Adrenal gland (tissue), 5 donors: Measurements from ENCODE around the gene PPP1R37.

Experiments
- POLR2A ChIP-seq, 2 donors: fragments of 450-650 bp; IDR thresholded peaks; one replicate each; pipeline ENCODE4 v1.6.1; 2017; ENCODE audit warnings: antibody characterized with exemption in 2 of 2, mild to moderate bottlenecking in 2 of 2, moderate library complexity in 1 of 2
- TF ChIP-seq, protein P1 (sequence below), 6 experiments: fragments of 450-650 bp in 4 of 6; fragments of 200-600 bp in 2 of 6; sonication (generic) in 1 of 6; IDR thresholded peaks; 1 replicate in 5 of 6; 2 replicates in 1 of 6; pipeline versions ENCODE4 v1.5.1 to v1.8.0; 2016 to 2021; ENCODE audit warnings: antibody characterized with exemption in 6 of 6, mild to moderate bottlenecking in 2 of 6, moderate library complexity in 1 of 6
- donor health status: DM: no; HTN: no; CAD: no.

DNA sequence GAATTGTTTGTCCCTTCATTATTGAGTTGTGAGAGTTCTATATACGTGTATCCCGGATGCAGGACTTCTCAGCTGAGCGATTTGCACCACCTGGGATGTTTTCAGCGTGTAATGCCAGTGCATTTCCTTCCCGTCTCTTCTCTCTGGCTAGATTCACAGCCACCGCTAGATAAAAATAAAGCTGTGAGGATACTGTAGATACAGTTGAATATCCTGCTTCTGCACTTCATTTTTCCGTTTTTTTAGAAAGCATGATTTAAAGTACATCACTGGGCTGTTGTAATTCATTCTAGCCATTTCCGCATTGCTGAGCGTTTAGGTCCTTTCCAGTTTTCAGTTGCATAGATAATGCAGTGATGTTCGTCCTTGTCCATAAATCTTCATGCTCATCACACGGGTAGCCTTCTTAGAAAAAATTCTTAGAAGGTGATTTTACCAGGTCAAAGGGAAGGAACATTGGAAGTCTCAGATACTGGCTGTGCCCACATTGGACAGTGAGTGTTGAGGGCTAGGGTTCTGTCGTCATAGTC, 14.7 kb downstream of the PPP1R37 start:
- TF ChIP-seq, protein P1, sequence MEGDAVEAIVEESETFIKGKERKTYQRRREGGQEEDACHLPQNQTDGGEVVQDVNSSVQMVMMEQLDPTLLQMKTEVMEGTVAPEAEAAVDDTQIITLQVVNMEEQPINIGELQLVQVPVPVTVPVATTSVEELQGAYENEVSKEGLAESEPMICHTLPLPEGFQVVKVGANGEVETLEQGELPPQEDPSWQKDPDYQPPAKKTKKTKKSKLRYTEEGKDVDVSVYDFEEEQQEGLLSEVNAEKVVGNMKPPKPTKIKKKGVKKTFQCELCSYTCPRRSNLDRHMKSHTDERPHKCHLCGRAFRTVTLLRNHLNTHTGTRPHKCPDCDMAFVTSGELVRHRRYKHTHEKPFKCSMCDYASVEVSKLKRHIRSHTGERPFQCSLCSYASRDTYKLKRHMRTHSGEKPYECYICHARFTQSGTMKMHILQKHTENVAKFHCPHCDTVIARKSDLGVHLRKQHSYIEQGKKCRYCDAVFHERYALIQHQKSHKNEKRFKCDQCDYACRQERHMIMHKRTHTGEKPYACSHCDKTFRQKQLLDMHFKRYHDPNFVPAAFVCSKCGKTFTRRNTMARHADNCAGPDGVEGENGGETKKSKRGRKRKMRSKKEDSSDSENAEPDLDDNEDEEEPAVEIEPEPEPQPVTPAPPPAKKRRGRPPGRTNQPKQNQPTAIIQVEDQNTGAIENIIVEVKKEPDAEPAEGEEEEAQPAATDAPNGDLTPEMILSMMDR (IDR thresholded peaks at IDR 0.05): no peak
- no peak for TF ChIP-seq POLR2A (IDR thresholded peaks at IDR 0.05)
